ENCODE measurements around the gene SHLD3. TPM values are rescaled to one million over a fixed set of nuclear protein-coding genes. Genes with fewer than 3 reads are reported as not detected.

SHLD3 gene
- total RNA-seq, 1 experiment from 2014 or later: 2.9 TPM

DNA sequence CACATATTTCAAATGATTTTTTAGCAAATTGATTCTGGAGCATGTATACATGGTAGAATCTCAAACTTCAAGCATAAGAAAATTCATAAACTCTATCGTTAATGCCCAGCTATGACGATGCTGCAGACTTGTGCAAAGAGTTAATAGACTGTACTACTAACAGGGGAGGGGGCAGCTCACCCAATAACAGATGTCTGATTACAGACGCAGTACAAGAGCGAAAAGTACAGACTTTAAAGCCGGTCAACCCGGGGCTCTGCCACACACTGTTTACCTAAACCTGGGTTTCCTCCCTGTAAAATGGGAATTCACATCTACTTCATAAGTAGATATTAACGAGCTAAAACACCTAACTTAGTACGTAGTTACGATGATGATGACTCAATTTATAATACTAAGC lies 1.3 kb upstream of the SHLD3 start:
- H2BK15ac ChIP-seq (ENCODE audit: low read depth, low read length): no peak overlapping the region
- no peak overlapping the region for H2BK12ac ChIP-seq (ENCODE audit: insufficient read length, low read depth, low read length)
- Mint-ChIP-seq H3K9me3 (no peaks in the 10 kb centered on the region), H3K27me3 (ENCODE audit: low read depth) (no peaks in the 10 kb centered on the region), H3K4me1 (peaks cover 11 to 12% of the 10 kb centered on the region in 2 experiments), H3K27ac (peak overlapping the region in 1 of 3 experiments; percentile 98; a peak in 1 of 7 replicates), H3K4me3 (peak overlapping the region; percentile 95), H3K36me3 (ENCODE audit: insufficient read depth in 1 of 3, low read depth in 3 of 3) (no peaks in the 10 kb centered on the region)
- H3K56ac ChIP-seq (ENCODE audit: insufficient read length, low read depth, low read length): no peak overlapping the region
- H2BK5ac ChIP-seq (ENCODE audit: insufficient read length, low read length): no peak overlapping the region
- H3K79me1 ChIP-seq (ENCODE audit: insufficient read depth, low read depth, low read length, poor library complexity, severe bottlenecking): no peaks in the 10 kb centered on the region
- no peaks in the 10 kb centered on the region for H3K23me2 ChIP-seq (ENCODE audit: insufficient read length, low read depth, low read length, poor library complexity, severe bottlenecking)
- no CpG with 5 or more reads among the region's 9 CpGs for WGBS (ENCODE audit: extremely low coverage, insufficient read length, low lambda C conversion rate)
- no peak overlapping the region for H4K5ac ChIP-seq (ENCODE audit: insufficient read length, low read depth, low read length)
- H3K79me2 ChIP-seq (ENCODE audit: insufficient read depth, low read length): peaks cover 5% of the 10 kb centered on the region; the same call in 1 of the 2 replicates
- H3K27me3 ChIP-seq (ENCODE audit: insufficient read depth, low read length): no peaks in the 10 kb centered on the region
- TF ChIP-seq, protein P1, sequence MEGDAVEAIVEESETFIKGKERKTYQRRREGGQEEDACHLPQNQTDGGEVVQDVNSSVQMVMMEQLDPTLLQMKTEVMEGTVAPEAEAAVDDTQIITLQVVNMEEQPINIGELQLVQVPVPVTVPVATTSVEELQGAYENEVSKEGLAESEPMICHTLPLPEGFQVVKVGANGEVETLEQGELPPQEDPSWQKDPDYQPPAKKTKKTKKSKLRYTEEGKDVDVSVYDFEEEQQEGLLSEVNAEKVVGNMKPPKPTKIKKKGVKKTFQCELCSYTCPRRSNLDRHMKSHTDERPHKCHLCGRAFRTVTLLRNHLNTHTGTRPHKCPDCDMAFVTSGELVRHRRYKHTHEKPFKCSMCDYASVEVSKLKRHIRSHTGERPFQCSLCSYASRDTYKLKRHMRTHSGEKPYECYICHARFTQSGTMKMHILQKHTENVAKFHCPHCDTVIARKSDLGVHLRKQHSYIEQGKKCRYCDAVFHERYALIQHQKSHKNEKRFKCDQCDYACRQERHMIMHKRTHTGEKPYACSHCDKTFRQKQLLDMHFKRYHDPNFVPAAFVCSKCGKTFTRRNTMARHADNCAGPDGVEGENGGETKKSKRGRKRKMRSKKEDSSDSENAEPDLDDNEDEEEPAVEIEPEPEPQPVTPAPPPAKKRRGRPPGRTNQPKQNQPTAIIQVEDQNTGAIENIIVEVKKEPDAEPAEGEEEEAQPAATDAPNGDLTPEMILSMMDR (conservative IDR thresholded peaks at IDR 0.05): no peak
- no peak overlapping the region for H3K23ac ChIP-seq (ENCODE audit: insufficient read length, low read depth, low read length)
- H4K91ac ChIP-seq (ENCODE audit: insufficient read length, low read depth, low read length): no peak overlapping the region
- no peak overlapping the region for H2BK20ac ChIP-seq (ENCODE audit: low read depth, low read length, poor library complexity, severe bottlenecking)
- H3K4me1 ChIP-seq (ENCODE audit: insufficient read depth, low read length): no peaks in the 10 kb centered on the region
- DNase-seq: no peak
- H3K4me2 ChIP-seq (ENCODE audit: insufficient read depth, insufficient read length, low read length): peak overlapping the region; percentile 99
- H2AFZ ChIP-seq (ENCODE audit: low read length): no peak overlapping the region
- no peak overlapping the region for H2AK5ac ChIP-seq (ENCODE audit: insufficient read length, low read length)
- no peak overlapping the region for H3K14ac ChIP-seq (ENCODE audit: insufficient read depth, low read length)
- no peak overlapping the region for H3K18ac ChIP-seq (ENCODE audit: insufficient read length, low read depth, low read length)
- no peak overlapping the region for H3K27ac ChIP-seq (ENCODE audit: insufficient read length, low read depth, low read length)
- H3K4ac ChIP-seq (ENCODE audit: low read depth, low read length): no peak overlapping the region
- no peak overlapping the region for H4K8ac ChIP-seq (replicated peaks; ENCODE audit: insufficient read length, low read depth, low read length)
- peak overlapping the region; percentile 67 for H3K9ac ChIP-seq (ENCODE audit: extremely low read depth, insufficient read length, low read length)
- H3T11ph ChIP-seq (ENCODE audit: low read length): no peak overlapping the region
- H2BK120ac ChIP-seq (ENCODE audit: low read depth, low read length, poor library complexity, severe bottlenecking): no peak overlapping the region
- H3K9me3 ChIP-seq (ENCODE audit: control insufficient read depth, low read depth, low read length): no peaks in the 10 kb centered on the region
- no peaks in the 10 kb centered on the region for H4K20me1 ChIP-seq (ENCODE audit: control insufficient read depth, insufficient read depth, insufficient read length)
